Smooth muscle cell (in vitro differentiated cells): ENCODE results near the gene RNH1. TPM values are rescaled to one million over a fixed set of nuclear protein-coding genes. Genes with fewer than 3 reads are reported as not detected.
"Not testable (repeated sequence)": the region's sequence is repeated elsewhere in the genome, so short reads cannot be mapped to it uniquely, and the experiment has no call there.

Experiments
- DNase-seq: peaks from one replicate; lab custom pipeline; 2025; ENCODE audit not compliant: unreplicated experiment; lab: John Stamatoyannopoulos, UW
- H2AFZ ChIP-seq: fragments of 200-600 bp; sonication (generic); 2 replicates; pipeline ENCODE4 v1.6.0; 2016; ENCODE audit warnings: antibody characterized with exemption, low read depth, mild to moderate bottlenecking
- H3F3A ChIP-seq: fragments of 200-600 bp; sonication (generic); 2 replicates; pipeline ENCODE4 v1.6.0; 2017; ENCODE audit warnings: antibody characterized with exemption, low read depth
- H3K27ac ChIP-seq: fragments of 200-600 bp; sonication (generic); 2 replicates; pipeline ENCODE4 v1.5.1; 2016; ENCODE audit warnings: low read depth, mild to moderate bottlenecking
- H3K27me3 ChIP-seq: fragments of 200-600 bp; sonication (generic); 2 replicates; pipeline ENCODE4 v1.6.1; 2016; ENCODE audit warnings: low read depth, mild to moderate bottlenecking
- H3K36me3 ChIP-seq: fragments of 200-600 bp; sonication (generic); 2 replicates; pipeline ENCODE4 v1.5.1; 2016; ENCODE audit warnings: low read depth
- H3K4me1 ChIP-seq: fragments of 200-600 bp; sonication (generic); 2 replicates; pipeline ENCODE4 v1.5.1; 2016; ENCODE audit warnings: low read depth
- H3K4me2 ChIP-seq: fragments of 200-600 bp; sonication (generic); 2 replicates; pipeline ENCODE4 v1.6.0; 2016; ENCODE audit warnings: mild to moderate bottlenecking
- H3K4me3 ChIP-seq: fragments of 200-600 bp; sonication (generic); 2 replicates; pipeline ENCODE4 v1.5.1; 2016; ENCODE audit warnings: mild to moderate bottlenecking
- H3K79me2 ChIP-seq: fragments of 200-600 bp; sonication (generic); 2 replicates; pipeline ENCODE4 v1.6.0; 2016; ENCODE audit warnings: low read depth, mild to moderate bottlenecking
- H3K9ac ChIP-seq: fragments of 200-600 bp; sonication (generic); 2 replicates; pipeline ENCODE4 v1.6.0; 2016; ENCODE audit warnings: low read depth
- H3K9me3 ChIP-seq: fragments of 200-600 bp; sonication (generic); replicated peaks from 2 replicates; pipeline ENCODE4 v1.5.1; 2016; ENCODE audit warnings: low read depth
- H4K20me1 ChIP-seq: fragments of 200-600 bp; sonication (generic); 2 replicates; pipeline ENCODE4 v1.6.0; 2016; ENCODE audit warnings: low read depth
- CTCF ChIP-seq: fragments of 200-600 bp; sonication (generic); IDR thresholded peaks from 2 replicates; pipeline ENCODE4 v1.5.1; 2017; ENCODE audit warnings: borderline replicate concordance, mild to moderate bottlenecking, antibody characterized with exemption; ENCODE audit not compliant: insufficient read depth, poor library complexity, severe bottlenecking
- WGBS: methylation state at CpG from one replicate; pipeline ENCODE4 v1.1.7; 2016; ENCODE audit warnings: low lambda C conversion rate; 5-methylcytosine and 5-hydroxymethylcytosine counted together
- polyA plus RNA-seq: library from polyadenylated mRNA; unstranded; fragments of >200 nt; fragmentation: Nextera tagmentation; extraction: Ambion mirVana; gene quantifications from 2 replicates; pipeline ENCODE4 v1.2.1, GENCODE V29; 2016
- total RNA-seq: library from RNA; depleted of rRNA; stranded (reverse); fragments of >200 nt; gene quantifications from 2 replicates; pipeline ENCODE4 v1.2.3, GENCODE V29; 2014

Gene RNH1
- total and polyA plus RNA-seq, 2 experiments from 2014 or later = 91.3 to 243 TPM

- H4K20me1 ChIP-seq = no peaks in the 10 kb centered on the region
- H3K79me2 ChIP-seq = no peaks in the 10 kb centered on the region
- 95% methylated on average over 10 of the region's 10 CpGs for WGBS
- no peaks in the 10 kb centered on the region for H3K36me3 ChIP-seq
- no peak for TF ChIP-seq CTCF
- no peak overlapping the region for H3K4me3 ChIP-seq
- H3K4me1 ChIP-seq = no peaks in the 10 kb centered on the region
- H3K4me2 ChIP-seq = no peak overlapping the region
- H3F3A ChIP-seq = peaks cover 2% of the 10 kb centered on the region
- no peak overlapping the region for H3K9ac ChIP-seq
- H3K9me3 ChIP-seq = no peaks in the 10 kb centered on the region
- no peak for DNase-seq
- H3K27ac ChIP-seq = no peak overlapping the region
- H2AFZ ChIP-seq = no peak overlapping the region
- H3K27me3 ChIP-seq = no peaks in the 10 kb centered on the region
Observed at GRCh38 chr11:521177-521688, 14.2 kb upstream of the RNH1 start.

GRCh38 chr11:520428-521176, 13.6 kb upstream of the RNH1 start:
- no peaks in the 10 kb centered on the region for H4K20me1 ChIP-seq
- no peak overlapping the region for H3K27ac ChIP-seq
- H3K4me2 ChIP-seq = no peak overlapping the region
- WGBS = 93% methylated on average over 39 of the region's 39 CpGs
- no peak for DNase-seq
- no peak overlapping the region for H2AFZ ChIP-seq
- TF ChIP-seq CTCF = no peak
- H3K9ac ChIP-seq = no peak overlapping the region
- H3K79me2 ChIP-seq = no peaks in the 10 kb centered on the region
- peaks cover 4% of the 10 kb centered on the region for H3F3A ChIP-seq
- no peaks in the 10 kb centered on the region for H3K27me3 ChIP-seq
- no peak overlapping the region for H3K4me3 ChIP-seq
- H3K36me3 ChIP-seq = no peaks in the 10 kb centered on the region
- no peaks in the 10 kb centered on the region for H3K4me1 ChIP-seq
- H3K9me3 ChIP-seq = no peaks in the 10 kb centered on the region

DNA sequence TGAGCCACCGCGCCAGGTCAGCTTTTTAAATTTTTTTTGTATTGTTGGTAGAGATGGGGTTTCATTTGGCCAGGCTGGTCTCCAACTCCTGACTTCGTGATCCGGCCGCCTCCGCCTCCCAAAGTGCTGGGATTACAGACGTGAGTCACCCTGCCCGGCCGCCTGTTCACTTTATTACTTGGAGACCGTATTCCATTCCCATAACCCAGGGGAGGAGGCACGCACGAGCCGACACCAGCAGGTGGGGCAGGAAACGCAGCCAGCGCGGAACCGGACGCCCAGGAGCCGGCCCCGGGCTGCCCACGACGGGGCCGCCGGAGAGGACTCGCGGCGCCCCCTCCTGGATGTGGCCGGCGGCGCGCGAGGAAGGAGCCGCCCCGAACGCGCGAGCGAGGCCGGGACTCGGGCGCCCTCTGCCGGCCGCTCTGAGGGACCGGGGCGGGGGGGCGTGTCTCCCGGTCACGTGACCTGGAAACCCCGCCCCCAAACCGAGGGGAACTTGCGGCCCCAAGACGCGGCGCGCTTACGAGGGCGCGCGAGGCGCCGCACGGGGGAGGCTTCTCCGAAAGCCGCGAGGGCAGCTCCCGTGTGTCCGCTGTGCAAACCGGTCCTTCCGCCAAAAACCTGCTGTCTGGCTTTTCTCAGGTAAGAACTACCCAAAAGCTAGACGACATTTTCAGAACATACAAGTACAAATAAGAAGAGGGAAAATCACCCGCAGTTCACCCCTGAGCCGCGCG, 11.6 kb upstream of the RNH1 start:
- Histone ChIP-seq H3F3A (peaks cover 4% of the 10 kb centered on the region), H3K9ac (no peak overlapping the region), H3K4me3 (peak overlapping the region; percentile 14)

GRCh38 chr11:516918-517685, 10.1 kb upstream of the RNH1 start:
- not testable (repeated sequence) for H3K36me3 ChIP-seq, H3K4me3 ChIP-seq, H3F3A ChIP-seq, H3K4me1 ChIP-seq, H3K27me3 ChIP-seq, DNase-seq, H3K9ac ChIP-seq, H4K20me1 ChIP-seq, H3K4me2 ChIP-seq, H3K27ac ChIP-seq, H2AFZ ChIP-seq, H3K9me3 ChIP-seq, H3K79me2 ChIP-seq
- 97% methylated on average over 43 of the region's 43 CpGs for WGBS

More for the DNA sequence above, 11.6 kb upstream of the RNH1 start:
- peak overlapping the region; percentile 62 for H3K4me2 ChIP-seq
- TF ChIP-seq CTCF = peak; percentile 100
- no peaks in the 10 kb centered on the region for H3K36me3 ChIP-seq
- no peak for DNase-seq
- 17% methylated on average over 57 of the region's 74 CpGs for WGBS
- H3K27me3 ChIP-seq = no peaks in the 10 kb centered on the region
- peak overlapping the region; percentile 79 for H3K27ac ChIP-seq
- no peaks in the 10 kb centered on the region for H3K9me3 ChIP-seq
- H3K79me2 ChIP-seq = no peaks in the 10 kb centered on the region
- H2AFZ ChIP-seq = no peak overlapping the region
- no peaks in the 10 kb centered on the region for H3K4me1 ChIP-seq
- no peaks in the 10 kb centered on the region for H4K20me1 ChIP-seq
